Cerebellar nuclear complex (tissue), 1 donor: ENCODE results near the gene PRKACB.

Experiments
- DNase-seq, 2 experiments: peaks; one replicate each; lab custom pipeline; 2025; lab: John Stamatoyannopoulos, UW

Gene PRKACB

DNA sequence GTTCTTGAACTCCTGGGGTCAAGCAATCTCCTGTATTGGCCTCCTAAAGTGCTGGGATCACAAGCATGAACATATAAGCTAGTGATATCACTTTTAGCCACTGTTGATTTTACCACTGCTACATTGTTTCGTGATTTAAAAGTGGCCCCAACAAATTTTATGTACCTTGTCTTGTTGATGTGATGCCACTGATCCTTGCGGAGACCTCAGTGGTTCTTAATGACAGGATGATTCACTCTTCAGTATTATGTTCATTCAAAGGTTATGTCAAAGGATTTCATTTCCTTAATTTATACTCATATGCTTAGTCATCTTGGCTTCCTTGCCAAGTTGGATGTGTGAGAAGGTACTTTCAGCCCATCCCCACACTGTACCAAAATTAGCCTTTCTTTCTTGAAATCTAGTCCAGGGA is 12.1 kb downstream of the PRKACB start:
- no peak for DNase-seq

- DNase-seq = no peak
Measured at GRCh38 chr1:84159533-84160240, 15.6 kb downstream of the PRKACB start.

DNA sequence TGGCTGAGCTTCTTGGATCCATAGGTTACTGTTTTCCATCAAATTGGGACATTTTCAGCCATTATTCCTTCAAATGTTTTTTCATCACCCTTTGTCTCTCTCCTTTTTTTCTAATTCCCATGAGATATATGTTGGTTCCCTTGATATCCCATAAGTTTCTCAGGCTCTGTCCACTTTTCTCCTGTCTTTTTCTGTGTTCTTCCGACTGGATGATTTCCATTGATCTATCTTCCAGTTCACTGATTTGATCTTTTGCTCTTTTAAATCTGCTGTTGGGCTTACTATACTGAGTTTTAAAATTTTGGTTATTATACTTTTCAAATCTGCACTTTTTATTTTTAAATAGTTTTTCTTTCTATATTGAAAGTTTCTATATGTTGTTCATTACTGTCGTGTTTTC is 18.2 kb downstream of the PRKACB start:
- DNase-seq = no peak

DNA sequence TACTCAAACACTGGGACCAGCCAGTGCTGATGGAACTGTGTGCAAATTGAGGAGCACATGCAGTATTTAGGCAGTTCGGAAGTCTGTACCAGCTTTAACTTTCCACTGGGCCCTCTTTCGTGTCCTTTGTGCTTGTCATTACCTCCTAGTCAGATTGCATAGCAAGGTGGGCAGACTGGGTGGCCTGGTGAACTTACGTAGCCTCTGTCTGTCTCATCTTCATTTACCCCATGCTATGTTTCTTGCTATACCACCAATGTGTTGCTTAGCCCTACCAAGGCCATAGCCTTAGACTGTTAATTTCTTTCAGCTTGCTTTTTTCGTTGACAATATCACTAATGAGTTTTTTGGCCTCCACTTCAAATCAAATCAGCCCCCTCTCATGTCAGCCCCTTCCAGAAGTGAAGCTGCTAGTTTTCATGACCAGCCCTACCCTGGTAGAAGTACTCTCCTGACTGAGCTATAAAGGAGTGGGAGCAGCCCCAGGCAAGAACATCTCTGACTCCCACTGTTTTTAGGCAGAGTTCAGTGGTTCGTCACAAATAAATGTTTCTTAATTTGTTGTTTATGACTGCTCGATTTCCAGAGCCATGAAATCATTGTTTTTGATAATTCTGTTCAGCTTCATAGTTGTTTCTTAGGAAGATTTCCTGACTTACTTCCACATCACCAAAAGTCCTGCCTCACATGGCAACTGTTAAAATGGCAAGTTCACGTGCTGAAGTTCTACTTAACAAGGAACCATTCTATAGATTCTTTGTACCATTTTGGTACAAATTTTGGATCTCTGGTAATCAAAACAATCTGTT is 19.3 kb downstream of the PRKACB start:
- DNase-seq = no peak

GRCh38 chr1:84164161-84164560 is 20.1 kb downstream of the PRKACB start:
- peak in 1 of 2 experiments; percentile 54 for DNase-seq

DNA sequence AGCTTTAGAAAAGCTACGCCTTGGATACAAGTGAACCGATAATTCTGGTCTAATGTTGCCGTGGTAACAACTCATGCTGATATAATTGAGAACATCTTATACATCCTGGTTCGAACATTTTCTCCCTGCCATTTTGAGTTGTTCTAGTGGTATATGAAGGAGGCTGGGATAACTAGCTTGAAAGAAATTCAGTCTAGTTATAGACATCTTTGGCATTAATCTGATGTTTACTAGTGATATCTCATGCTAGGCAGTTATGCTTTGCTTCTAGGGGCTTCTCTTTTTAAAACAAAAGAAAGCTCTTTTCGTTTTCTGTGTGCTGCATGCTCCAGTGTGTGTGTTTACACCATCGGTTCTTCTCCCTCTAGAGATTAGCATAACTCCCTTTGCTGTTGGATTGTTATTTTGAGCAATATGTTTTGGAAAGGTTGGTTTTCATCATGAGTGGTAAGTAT is 20.5 kb downstream of the PRKACB start:
- no peak for DNase-seq

DNA sequence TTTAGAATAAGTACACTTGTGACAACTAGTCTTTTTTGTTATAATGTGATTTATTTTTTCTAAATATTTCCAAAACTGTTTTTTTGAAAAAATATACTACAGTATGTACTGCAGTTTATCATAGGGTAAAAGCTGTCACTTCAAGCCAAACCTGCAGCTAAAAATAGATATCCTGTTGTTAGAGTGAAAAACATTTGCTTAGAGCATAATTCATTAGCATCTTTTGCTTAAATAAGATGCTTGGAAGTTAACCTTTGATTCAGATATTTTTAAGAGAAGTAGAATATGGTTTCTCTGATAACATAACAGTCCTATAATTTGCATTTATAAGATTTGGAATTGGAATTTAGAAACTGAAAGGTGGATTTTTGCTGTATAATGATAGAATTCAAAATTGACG is 21.5 kb downstream of the PRKACB start:
- peak in 1 of 2 experiments; percentile 44 for DNase-seq

DNA sequence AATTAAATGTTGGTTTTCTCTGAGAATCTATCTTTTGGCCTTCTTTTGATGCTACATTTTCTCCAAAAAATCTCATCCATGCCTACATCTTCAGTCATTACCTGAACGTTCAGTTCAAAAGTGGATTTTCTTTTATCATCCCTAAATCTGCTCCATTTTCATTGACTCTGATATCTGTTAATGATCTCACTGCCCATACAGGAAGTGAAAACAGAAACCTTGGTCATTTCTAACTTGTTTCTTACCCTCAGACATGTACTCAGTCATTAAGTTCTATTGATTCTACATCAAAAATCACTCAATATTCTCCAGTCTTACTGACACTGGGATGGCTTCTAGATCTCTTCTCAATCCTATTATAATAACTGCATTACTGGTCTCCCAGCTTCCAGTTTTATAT is 22.7 kb downstream of the PRKACB start:
- no peak for DNase-seq

- no peak for DNase-seq
Measured at GRCh38 chr1:84168783-84169182, 24.7 kb downstream of the PRKACB start.

- DNase-seq = no peak
Measured at GRCh38 chr1:84170171-84170570, 26.1 kb downstream of the PRKACB start.

DNA sequence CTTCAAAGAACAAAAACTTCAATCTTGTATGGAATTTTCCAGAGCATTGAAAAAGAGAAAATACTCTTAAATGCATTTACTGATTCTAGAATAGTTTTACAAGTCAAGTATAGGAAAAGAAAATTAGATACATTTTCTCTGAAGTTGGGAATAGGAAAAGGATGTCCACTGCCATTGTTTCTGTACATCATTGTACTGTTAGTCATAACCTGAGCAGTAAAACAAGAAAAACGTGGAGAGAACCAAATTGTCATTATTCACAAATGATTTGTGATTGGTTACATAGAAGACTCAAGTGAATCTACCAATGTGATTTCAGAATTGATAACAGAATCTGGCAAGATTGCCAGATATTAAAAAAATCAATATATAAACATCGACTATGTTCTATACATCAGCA is 27.4 kb downstream of the PRKACB start:
- DNase-seq = no peak

- no peak for DNase-seq
Measured at GRCh38 chr1:84174051-84174556, 30.0 kb downstream of the PRKACB start.

DNA sequence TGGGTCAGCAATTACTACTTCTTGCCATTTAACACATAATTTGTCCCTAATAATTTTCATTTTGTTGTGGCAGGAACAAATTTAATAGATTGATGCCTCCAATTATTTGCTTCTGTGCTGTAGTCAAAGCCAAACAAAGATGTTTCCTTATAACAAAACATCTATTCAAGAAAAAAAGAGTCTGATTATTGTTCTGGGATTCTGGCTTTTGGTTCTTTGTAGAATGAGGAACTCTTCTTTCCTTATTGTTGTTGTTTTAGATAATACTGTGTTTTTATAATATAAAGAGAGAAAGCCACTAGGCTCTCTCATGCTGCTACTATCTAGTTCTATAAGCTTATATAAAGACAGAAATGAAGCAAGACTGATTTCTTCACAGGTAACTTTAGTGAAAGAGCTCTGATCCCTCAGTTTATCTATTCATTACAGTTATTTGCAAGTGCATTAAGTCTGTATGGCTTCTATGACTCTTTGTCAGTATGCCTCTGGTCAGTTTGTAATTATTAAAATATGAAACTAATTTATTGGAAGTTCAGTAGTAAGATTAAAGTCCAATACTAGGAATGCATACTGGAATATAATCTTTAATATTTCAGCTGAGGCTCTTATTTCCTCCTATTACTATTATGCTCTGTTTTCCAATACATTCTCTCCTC is 37.4 kb downstream of the PRKACB start:
- DNase-seq = no peak

- no peak for DNase-seq
Measured at GRCh38 chr1:84190455-84190854, 46.4 kb downstream of the PRKACB start.

DNA sequence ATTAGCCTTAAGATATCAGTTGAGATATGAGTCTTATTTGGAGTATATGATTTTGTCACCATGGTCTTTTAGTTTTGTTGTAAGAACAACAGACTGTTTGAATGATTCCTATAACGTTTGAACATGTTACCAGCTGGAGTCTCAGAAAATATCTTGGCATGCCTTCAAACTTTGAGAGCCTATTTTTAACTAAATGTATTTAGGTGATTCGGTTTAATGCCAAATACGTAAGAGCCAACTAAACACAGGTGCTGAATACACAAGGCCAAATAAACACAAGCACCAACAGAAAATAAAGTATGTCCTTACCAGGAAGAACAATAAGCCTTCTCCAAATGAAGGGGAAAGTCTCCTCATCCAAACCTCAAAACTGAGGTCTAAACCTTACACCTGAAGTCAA is 48.6 kb downstream of the PRKACB start:
- no peak for DNase-seq

GRCh38 chr1:84198832-84199231 is 54.8 kb downstream of the PRKACB start:
- DNase-seq = no peak

DNA sequence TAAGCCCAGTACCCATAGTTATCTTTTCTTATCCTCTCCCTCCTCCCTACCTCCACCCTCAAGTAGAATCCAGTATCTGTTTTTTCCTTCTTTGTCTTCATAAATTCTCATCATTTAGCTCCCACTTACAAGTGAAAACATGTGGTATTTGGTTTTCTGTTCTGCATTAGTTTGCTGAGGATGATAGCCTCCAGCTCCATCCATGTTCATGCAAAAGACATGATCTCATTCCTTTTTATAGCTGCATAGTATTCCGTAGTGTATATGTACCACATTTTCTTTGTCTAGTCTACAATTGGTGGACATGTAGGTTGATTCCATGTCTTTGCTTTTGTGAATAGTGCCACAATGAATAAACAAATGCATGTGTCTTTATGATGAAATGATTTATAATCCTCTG is 55.2 kb downstream of the PRKACB start:
- DNase-seq = no peak

DNA sequence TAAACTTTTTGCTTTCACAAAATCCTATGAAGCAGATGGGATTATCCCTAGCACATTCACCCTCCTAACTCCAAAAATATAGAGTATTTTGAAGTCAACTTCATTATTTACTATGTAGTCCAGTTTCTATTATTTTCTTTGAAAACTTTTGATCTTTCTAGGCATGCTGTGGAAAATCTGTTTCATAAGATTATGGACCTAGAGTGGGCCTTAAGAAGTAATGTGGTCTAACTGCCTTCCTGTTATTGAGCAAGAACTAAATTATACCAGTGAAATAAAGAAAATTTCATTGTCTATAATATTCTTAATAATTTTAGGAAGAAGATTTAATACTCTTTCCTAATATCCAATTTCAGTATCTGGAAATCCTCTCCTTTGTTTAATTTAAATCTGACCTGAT is 58.1 kb downstream of the PRKACB start:
- DNase-seq = no peak

DNA sequence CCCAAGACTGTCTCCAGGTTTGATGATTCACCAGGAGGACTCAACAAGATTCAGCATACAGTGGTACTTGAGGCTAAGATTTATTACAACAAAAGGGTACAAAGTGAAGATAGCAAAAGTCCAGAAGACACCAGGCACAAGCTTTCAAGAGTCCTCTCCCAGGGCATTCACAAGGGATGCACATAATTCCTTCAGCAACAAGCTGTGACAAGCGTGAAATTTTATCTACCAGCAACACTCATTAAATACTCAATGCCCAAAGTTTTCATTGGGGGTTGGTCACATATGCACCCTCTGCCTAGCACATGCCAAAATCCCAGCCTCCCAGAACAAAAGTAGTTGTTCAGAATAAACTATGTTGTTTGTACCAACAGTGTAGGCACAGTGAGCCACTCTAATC is 62.3 kb downstream of the PRKACB start:
- DNase-seq = no peak

DNA sequence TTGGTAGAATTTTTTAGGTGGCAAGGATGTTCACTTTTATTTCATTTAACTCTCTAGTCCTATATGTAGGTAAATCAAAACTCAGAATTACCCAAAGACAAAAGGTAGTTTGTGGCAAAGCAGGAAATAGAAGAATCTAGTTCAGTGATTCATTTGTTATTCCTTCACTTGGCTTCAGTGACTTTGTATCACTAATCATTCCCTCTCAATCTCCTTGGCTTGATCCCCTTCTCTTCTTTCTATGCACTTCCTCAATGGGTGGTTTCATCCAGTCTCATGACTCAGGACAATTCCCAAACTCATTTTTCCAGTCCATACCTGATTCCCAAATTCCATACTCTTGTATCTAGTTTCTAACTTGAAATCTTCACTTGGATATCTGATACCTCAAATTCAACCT is 64.9 kb downstream of the PRKACB start:
- no peak for DNase-seq

DNA sequence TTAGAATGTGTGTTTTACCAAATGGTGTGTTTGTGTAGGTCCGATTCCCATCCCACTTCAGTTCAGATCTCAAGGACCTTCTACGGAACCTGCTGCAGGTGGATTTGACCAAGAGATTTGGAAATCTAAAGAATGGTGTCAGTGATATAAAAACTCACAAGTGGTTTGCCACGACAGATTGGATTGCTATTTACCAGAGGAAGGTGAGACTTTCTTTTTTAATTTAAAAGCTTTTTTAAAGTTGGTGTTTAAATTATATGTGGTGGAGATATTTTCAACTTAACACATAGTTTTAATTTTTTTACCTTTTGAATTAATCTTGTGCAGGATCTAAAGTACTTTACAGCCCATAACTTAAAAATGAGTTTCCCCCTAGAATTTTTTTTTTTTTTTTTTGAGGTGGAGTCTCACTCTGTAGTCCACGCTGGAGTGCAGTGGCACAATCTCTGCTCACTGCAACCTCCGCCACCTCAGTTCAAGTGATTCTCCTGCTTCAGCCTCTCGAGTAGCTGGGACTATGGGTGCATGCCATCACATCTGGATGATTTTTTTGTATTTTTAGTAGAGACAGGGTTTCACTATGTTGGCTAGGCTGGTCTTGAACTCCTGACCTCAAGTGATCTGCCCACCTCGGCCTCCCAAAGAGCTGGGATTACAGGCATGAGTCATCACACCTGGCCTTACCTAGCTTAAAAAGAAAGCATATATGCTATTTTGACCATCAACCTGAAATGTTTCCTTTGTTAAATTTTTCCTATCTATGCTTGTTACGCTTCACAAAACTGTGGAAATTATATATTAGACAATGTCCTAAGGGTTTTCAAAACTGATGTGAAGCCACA is 70.3 kb downstream of the PRKACB start:
- no peak for DNase-seq

DNA sequence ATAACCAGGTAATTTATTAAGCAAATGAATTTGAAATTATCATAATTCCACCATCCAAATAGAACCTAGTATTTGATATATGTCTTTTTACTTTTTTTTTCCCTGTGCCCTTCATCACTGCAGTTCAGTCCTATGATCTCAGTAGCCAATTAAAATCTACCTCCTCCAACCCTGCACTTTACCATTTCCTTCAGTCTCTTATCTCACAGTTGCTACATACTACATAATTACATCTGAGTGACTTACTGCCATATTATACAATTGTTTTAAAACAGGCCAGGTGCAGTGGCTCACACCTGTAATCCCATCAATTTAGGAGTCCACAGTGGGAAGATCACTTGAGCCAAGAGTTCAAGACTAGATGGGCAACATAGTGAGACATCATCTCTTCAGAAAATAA is 73.2 kb downstream of the PRKACB start:
- no peak for DNase-seq
